Measurements from ENCODE around the gene SPPL2C.
A peak's percentile ranks its signal among the peaks of the same experiment; 100 is the strongest.

Gene SPPL2C

GRCh38 chr17:45813048-45813725, 31.5 kb upstream of the SPPL2C start:
- DNase-seq (ENCODE audit: low spot score) = no peak
- peak; percentile 11 for TF ChIP-seq CTCF (IDR thresholded peaks at IDR 0.05; ENCODE audit: extremely low read depth, insufficient read depth, missing control alignments)
- in situ Hi-C loops (cut with MboI; ENCODE audit: low pct_unique_long_range_greater_than_20kb, low sequenced_read_pairs, unreplicated experiment) = no loop called here

DNA sequence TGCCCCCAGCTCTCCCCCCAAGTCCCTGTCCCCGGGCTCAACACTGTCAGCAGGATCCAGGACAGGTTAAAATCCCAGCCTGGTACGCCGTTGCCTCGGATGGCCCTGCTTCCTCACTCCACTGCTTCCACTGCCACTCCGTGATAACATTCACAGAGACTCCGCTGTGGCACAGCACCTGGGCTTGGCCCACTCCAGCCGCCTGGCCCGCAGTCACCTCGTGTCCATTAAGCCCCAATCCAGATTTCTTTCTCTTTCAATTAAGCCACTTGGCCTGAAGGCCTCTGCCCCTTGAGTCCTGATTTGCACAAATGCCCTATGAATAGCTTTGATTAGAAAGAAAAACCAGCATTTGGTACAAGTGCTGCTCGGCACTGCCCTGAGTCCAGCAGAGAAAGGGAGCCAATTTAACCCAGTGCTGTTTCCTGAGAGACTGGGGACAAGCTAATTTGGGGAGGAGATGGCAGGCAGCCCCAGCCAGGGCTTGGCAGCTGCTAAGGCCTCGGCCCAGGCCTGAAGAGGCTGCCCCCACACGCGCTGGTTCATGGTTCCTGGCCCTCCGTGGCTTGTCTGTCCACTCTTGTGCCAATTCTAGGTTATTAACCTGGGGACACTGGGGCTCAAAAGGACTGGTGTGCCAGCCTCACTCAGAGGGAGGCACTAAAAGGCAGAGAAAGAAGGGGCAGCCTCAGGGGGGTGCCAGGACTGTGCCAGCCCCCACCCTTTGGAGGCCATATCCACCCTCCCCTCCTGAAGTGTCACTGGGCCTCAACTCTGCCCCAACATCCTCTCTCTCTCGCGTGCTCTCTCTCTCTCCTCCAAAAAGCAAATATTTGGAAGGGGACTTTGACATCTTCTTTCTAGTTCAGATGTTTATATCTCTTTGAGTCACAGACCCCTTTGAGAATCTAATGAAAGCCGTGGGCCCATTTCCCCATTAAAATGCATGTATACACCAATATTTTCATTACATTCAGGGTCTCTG, 29.8 kb upstream of the SPPL2C start:
- no peak for DNase-seq (ENCODE audit: low spot score)
- in situ Hi-C loops (cut with MboI; ENCODE audit: low pct_unique_long_range_greater_than_20kb, low sequenced_read_pairs, unreplicated experiment) = no loop called here
- TF ChIP-seq CTCF (IDR thresholded peaks at IDR 0.05; ENCODE audit: extremely low read depth, insufficient read depth, missing control alignments) = no peak

GRCh38 chr17:45815752-45816151, 28.9 kb upstream of the SPPL2C start:
- in situ Hi-C loops (cut with MboI; ENCODE audit: low pct_unique_long_range_greater_than_20kb, low sequenced_read_pairs, unreplicated experiment) = no loop called here
- TF ChIP-seq CTCF (IDR thresholded peaks at IDR 0.05; ENCODE audit: extremely low read depth, insufficient read depth, missing control alignments) = no peak
- no peak for DNase-seq (ENCODE audit: low spot score)

- in situ Hi-C loops (cut with MboI; ENCODE audit: low pct_unique_long_range_greater_than_20kb, low sequenced_read_pairs, unreplicated experiment) = no loop called here
- no peak for DNase-seq (ENCODE audit: low spot score)
Measured at GRCh38 chr17:45818041-45818440, 26.6 kb upstream of the SPPL2C start.

GRCh38 chr17:45818699-45819098, 26.0 kb upstream of the SPPL2C start:
- TF ChIP-seq CTCF (IDR thresholded peaks at IDR 0.05; ENCODE audit: extremely low read depth, insufficient read depth, missing control alignments) = no peak
- DNase-seq (ENCODE audit: low spot score) = no peak
- in situ Hi-C loops (cut with MboI; ENCODE audit: low pct_unique_long_range_greater_than_20kb, low sequenced_read_pairs, unreplicated experiment) = no loop called here

More at GRCh38 chr17:45818041-45818440, 26.6 kb upstream of the SPPL2C start:
- no peak for TF ChIP-seq CTCF (IDR thresholded peaks at IDR 0.05; ENCODE audit: extremely low read depth, insufficient read depth, missing control alignments)

GRCh38 chr17:45819632-45820031, 25.0 kb upstream of the SPPL2C start:
- no peak for DNase-seq (ENCODE audit: low spot score)
- in situ Hi-C loops (cut with MboI; ENCODE audit: low pct_unique_long_range_greater_than_20kb, low sequenced_read_pairs, unreplicated experiment) = loop anchor here (10.0 kb wide), 1 partner anchor 175 kb away; no protein-coding TSS in a partner anchor
- TF ChIP-seq CTCF (IDR thresholded peaks at IDR 0.05; ENCODE audit: extremely low read depth, insufficient read depth, missing control alignments) = no peak

All from GM13977 (cell line).